ENCODE results near the gene NAGPA.

DNA sequence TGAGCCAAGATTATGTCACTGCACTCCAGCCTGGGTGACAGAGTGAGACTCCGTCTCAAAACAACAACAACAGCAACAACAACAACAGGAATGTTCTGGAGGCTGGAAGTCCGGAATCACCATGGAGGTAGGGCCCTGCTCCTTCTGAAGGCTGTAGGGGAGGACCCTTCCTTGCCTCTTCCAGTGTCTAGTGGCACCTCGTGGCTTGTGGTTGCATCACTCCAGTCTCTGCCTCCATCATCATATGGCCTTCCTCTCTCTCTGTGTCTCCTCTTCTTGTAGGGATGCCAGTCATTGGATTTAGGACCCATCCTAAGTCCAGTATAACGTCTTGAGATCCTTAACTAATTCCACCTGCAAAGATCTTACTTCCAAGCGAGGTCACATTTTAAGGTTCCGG lies 14.0 kb downstream of the NAGPA start:
- TF ChIP-seq CTCF (IDR thresholded peaks at IDR 0.05) (no peak), POLR2A (IDR thresholded peaks at IDR 0.05) (no peak)

Data from lower leg skin (tissue), 3 donors.